WI38 (cell line): ENCODE results near the gene DVL1.

Source experiments
- H3K4me3 ChIP-seq: 2 replicates; pipeline ENCODE4 v1.5.1; 2011; ENCODE audit warnings: low read depth, mild to moderate bottlenecking, control low read depth, low read length
- CTCF ChIP-seq: IDR thresholded peaks from 2 replicates; pipeline ENCODE4 v1.5.1; 2012; ENCODE audit warnings: low read depth, mild to moderate bottlenecking, control low read depth, low read length

The DVL1 gene

GRCh38 chr1:1353389-1354151 is 4.4 kb upstream of the DVL1 start:
- no peak for TF ChIP-seq CTCF
- no peak overlapping the region for H3K4me3 ChIP-seq

GRCh38 chr1:1352786-1353388 is 3.7 kb upstream of the DVL1 start:
- no peak overlapping the region for H3K4me3 ChIP-seq
- no peak for TF ChIP-seq CTCF

- TF ChIP-seq CTCF = no peak
- H3K4me3 ChIP-seq = no peak overlapping the region
These were observed 2.6 kb upstream of the DVL1 start for GRCh38 chr1:1351511-1352427.

GRCh38 chr1:1348420-1349255 is 580 bp downstream of the DVL1 start:
- TF ChIP-seq CTCF = no peak
- peak overlapping the region; percentile 74 for H3K4me3 ChIP-seq

GRCh38 chr1:1347663-1348419 is 1.4 kb downstream of the DVL1 start:
- peak overlapping the region; percentile 74 for H3K4me3 ChIP-seq
- TF ChIP-seq CTCF = no peak

- peak overlapping the region; percentile 74 for H3K4me3 ChIP-seq
- TF ChIP-seq CTCF = no peak
These were observed 2.1 kb downstream of the DVL1 start for GRCh38 chr1:1347026-1347595.
